HG02943 (cell line): Measurements from ENCODE around the gene PGA3.
"Not testable (repeated sequence)": the region's sequence is repeated elsewhere in the genome, so short reads cannot be mapped to it uniquely, and the experiment has no call there.

ENCODE experiments used
- ATAC-seq: cut with Tn5 transposase; IDR thresholded peaks from one replicate; pipeline ENCODE4 v1.9.1; 2021; ENCODE audit warnings: mild to moderate bottlenecking, low read depth, moderate library complexity; ENCODE audit not compliant: unreplicated experiment

PGA3 gene

GRCh38 chr11:61170566-61170965, 32.7 kb upstream of the PGA3 start:
- no peak for ATAC-seq

- no peak for ATAC-seq
These were observed 31.4 kb upstream of the PGA3 start for GRCh38 chr11:61171907-61172306.

GRCh38 chr11:61172356-61172755, 31.0 kb upstream of the PGA3 start:
- no peak for ATAC-seq

- no peak for ATAC-seq
These were observed 30.4 kb upstream of the PGA3 start for GRCh38 chr11:61172888-61173287.

GRCh38 chr11:61173456-61173855, 29.9 kb upstream of the PGA3 start:
- no peak for ATAC-seq

GRCh38 chr11:61174273-61174672, 29.0 kb upstream of the PGA3 start:
- ATAC-seq, result no peak

- no peak for ATAC-seq
These were observed 28.4 kb upstream of the PGA3 start for GRCh38 chr11:61174949-61175348.

GRCh38 chr11:61176446-61176845, 26.9 kb upstream of the PGA3 start:
- ATAC-seq, result no peak

- not testable (repeated sequence) for ATAC-seq
These were observed 23.1 kb upstream of the PGA3 start for GRCh38 chr11:61180205-61180604.

- no peak for ATAC-seq
These were observed 21.8 kb upstream of the PGA3 start for GRCh38 chr11:61181489-61181888.

- no peak for ATAC-seq
These were observed 19.7 kb upstream of the PGA3 start for GRCh38 chr11:61183645-61184044.

- no peak for ATAC-seq
These were observed 16.8 kb upstream of the PGA3 start for GRCh38 chr11:61186504-61186903.

- no peak for ATAC-seq
These were observed 15.7 kb upstream of the PGA3 start for GRCh38 chr11:61187505-61188130.

- no peak for ATAC-seq
These were observed 13.4 kb upstream of the PGA3 start for GRCh38 chr11:61189933-61190332.

- ATAC-seq, result no peak
These were observed 9.7 kb upstream of the PGA3 start for GRCh38 chr11:61193596-61193995.

- ATAC-seq, result no peak
These were observed 9.1 kb upstream of the PGA3 start for GRCh38 chr11:61194169-61194671.

GRCh38 chr11:61194981-61195695, 8.2 kb upstream of the PGA3 start:
- ATAC-seq, result no peak

- no peak for ATAC-seq
These were observed 7.6 kb upstream of the PGA3 start for GRCh38 chr11:61195719-61196118.

- ATAC-seq, result no peak
These were observed 5.0 kb upstream of the PGA3 start for GRCh38 chr11:61198361-61198760.

- ATAC-seq, result no peak
These were observed 4.3 kb upstream of the PGA3 start for GRCh38 chr11:61198948-61199523.

- no peak for ATAC-seq
These were observed 1.8 kb upstream of the PGA3 start for GRCh38 chr11:61201476-61201875.

GRCh38 chr11:61203873-61204272, 558 bp downstream of the PGA3 start:
- ATAC-seq, result not testable (repeated sequence)
